Parathyroid adenoma (tissue), 2 donors: ENCODE results near the gene GABRG3.

ENCODE experiments used
- H2AFZ ChIP-seq: fragments of 300-600 bp; sonication (generic); one replicate; pipeline ENCODE4 v1.7.0; 2017; ENCODE audit warnings: antibody characterized with exemption, mild to moderate bottlenecking
- H3K27ac ChIP-seq: fragments of 300-600 bp; sonication (generic); one replicate; pipeline ENCODE4 v1.7.0; 2017
- H3K27me3 ChIP-seq: fragments of 300-600 bp; sonication (generic); one replicate; pipeline ENCODE4 v1.7.0; 2017; ENCODE audit warnings: low read length; ENCODE audit not compliant: control insufficient read depth, insufficient read depth
- H3K36me3 ChIP-seq: fragments of 300-600 bp; sonication (generic); one replicate; pipeline ENCODE4 v1.7.0; 2017; ENCODE audit warnings: low read length; ENCODE audit not compliant: control insufficient read depth, insufficient read depth
- H3K4me1 ChIP-seq: fragments of 300-600 bp; sonication (generic); one replicate; pipeline ENCODE4 v1.7.0; 2017; ENCODE audit warnings: control low read depth
- H3K4me2 ChIP-seq: fragments of 300-600 bp; sonication (generic); one replicate; pipeline ENCODE4 v1.7.0; 2017; ENCODE audit warnings: low read length
- H3K4me3 ChIP-seq: fragments of 300-600 bp; sonication (generic); one replicate; pipeline ENCODE4 v1.7.0; 2017; ENCODE audit warnings: low read depth, low read length
- H3K79me2 ChIP-seq: fragments of 300-600 bp; sonication (generic); one replicate; pipeline ENCODE4 v1.7.0; 2017; ENCODE audit warnings: control low read depth
- H3K9ac ChIP-seq: fragments of 300-600 bp; sonication (generic); one replicate; pipeline ENCODE4 v1.7.0; 2017; ENCODE audit warnings: mild to moderate bottlenecking
- H3K9me3 ChIP-seq: fragments of 300-600 bp; sonication (generic); one replicate; pipeline ENCODE4 v1.7.0; 2017; ENCODE audit warnings: low read length; ENCODE audit not compliant: control insufficient read depth
- CTCF ChIP-seq: fragments of 300-600 bp; sonication (generic); IDR thresholded peaks from one replicate; pipeline ENCODE4 v1.7.0; 2017; ENCODE audit warnings: antibody characterized with exemption, mild to moderate bottlenecking
- donor health status: primary hyperparathyroidism.

Gene GABRG3

DNA sequence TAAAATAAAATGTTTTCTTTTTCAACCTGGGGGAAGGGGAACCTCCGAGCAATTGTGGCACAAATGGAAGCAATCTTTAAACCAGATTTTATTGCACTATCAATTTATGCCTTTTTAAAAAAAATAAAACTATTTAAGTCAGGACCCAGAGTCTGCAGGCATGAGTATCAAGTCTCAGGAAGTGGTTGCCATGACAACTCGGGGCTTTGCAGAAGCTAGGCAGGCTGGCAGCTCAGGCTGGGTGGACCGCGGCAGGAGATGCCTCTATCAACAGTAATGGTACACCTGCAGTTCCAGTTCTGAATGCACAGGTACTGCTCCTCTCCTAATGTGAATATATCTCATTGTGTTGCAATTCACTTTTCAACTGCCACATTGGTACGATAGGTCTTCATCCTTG lies 447.7 kb downstream of the GABRG3 start:
- TF ChIP-seq CTCF = no peak
- no peaks in the 10 kb centered on the region for H3K9me3 ChIP-seq
- H3K27ac ChIP-seq = no peak overlapping the region

DNA sequence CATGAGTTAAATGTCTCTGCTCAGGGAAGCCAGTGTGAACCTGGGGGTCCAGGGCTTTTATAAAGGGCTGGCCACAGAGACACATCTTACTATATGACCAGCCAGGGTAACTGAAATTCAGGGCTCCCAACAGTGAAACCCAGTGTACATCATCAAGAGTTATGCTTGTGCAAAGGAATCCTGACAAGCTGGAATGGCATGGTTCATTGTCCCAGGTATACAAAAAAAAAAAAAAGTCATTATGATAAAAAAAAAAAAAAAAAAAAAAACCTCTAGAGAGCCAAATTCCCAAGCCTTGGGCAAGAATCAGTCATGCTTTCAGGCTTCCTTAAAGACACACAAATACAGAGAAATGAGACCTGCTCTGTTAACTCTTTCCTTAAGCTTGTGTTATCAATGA lies 452.0 kb downstream of the GABRG3 start:
- Histone ChIP-seq H3K9me3 (no peaks in the 10 kb centered on the region), H3K9ac (no peak overlapping the region), H3K27ac (no peak overlapping the region), H3K4me2 (no peak overlapping the region), H3K27me3 (no peaks in the 10 kb centered on the region), H3K36me3 (no peaks in the 10 kb centered on the region), H3K4me3 (no peak overlapping the region), H3K4me1 (no peaks in the 10 kb centered on the region), H2AFZ (no peak overlapping the region), H3K79me2 (no peaks in the 10 kb centered on the region)
- TF ChIP-seq CTCF = no peak

More for the DNA sequence above, 447.7 kb downstream of the GABRG3 start:
- no peaks in the 10 kb centered on the region for H3K4me1 ChIP-seq
- no peak overlapping the region for H3K4me3 ChIP-seq
- H3K9ac ChIP-seq = no peak overlapping the region
- no peaks in the 10 kb centered on the region for H3K27me3 ChIP-seq
- no peak overlapping the region for H3K4me2 ChIP-seq
- no peaks in the 10 kb centered on the region for H3K79me2 ChIP-seq
- no peak overlapping the region for H2AFZ ChIP-seq
- H3K36me3 ChIP-seq = no peaks in the 10 kb centered on the region

DNA sequence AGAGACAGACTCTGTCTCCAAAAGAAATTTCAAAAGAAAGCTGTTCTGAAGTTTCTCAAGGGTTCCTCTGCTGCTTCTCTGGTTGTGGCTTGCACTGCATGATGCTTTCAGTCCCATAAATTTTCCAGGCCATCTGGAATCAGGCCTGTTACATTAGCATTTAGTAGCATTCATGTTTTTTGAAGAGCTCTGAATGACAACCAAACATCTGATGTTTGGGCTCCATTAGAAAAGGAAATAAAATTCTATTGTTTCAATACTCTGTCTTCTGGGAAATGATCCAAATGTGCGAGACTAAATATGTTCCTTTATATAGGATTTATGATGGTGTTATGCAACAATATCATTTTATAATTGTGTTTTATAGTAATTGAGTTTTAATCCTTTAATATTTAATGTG lies 455.8 kb downstream of the GABRG3 start:
- H3K79me2 ChIP-seq = no peaks in the 10 kb centered on the region

GRCh38 chr15:27427276-27427675 lies 456.3 kb downstream of the GABRG3 start:
- H3K36me3 ChIP-seq = no peaks in the 10 kb centered on the region
- no peaks in the 10 kb centered on the region for H3K27me3 ChIP-seq

More for the DNA sequence above, 455.8 kb downstream of the GABRG3 start:
- H3K4me2 ChIP-seq = no peak overlapping the region
- H3K9me3 ChIP-seq = no peaks in the 10 kb centered on the region
- TF ChIP-seq CTCF = no peak
- H3K36me3 ChIP-seq = no peaks in the 10 kb centered on the region
- H3K27ac ChIP-seq = no peak overlapping the region
- no peak overlapping the region for H2AFZ ChIP-seq
- no peak overlapping the region for H3K4me3 ChIP-seq
- no peaks in the 10 kb centered on the region for H3K27me3 ChIP-seq
- no peak overlapping the region for H3K9ac ChIP-seq
- no peaks in the 10 kb centered on the region for H3K4me1 ChIP-seq

More at GRCh38 chr15:27427276-27427675, 456.3 kb downstream of the GABRG3 start:
- no peaks in the 10 kb centered on the region for H3K9me3 ChIP-seq
- no peak overlapping the region for H3K27ac ChIP-seq
- H3K79me2 ChIP-seq = no peaks in the 10 kb centered on the region
- H3K4me3 ChIP-seq = no peak overlapping the region
- H3K4me2 ChIP-seq = no peak overlapping the region
- H3K9ac ChIP-seq = no peak overlapping the region
- H3K4me1 ChIP-seq = no peaks in the 10 kb centered on the region
- no peak overlapping the region for H2AFZ ChIP-seq
- TF ChIP-seq CTCF = no peak
